ENCODE measurements around the gene ST3GAL5.

ST3GAL5 gene

DNA sequence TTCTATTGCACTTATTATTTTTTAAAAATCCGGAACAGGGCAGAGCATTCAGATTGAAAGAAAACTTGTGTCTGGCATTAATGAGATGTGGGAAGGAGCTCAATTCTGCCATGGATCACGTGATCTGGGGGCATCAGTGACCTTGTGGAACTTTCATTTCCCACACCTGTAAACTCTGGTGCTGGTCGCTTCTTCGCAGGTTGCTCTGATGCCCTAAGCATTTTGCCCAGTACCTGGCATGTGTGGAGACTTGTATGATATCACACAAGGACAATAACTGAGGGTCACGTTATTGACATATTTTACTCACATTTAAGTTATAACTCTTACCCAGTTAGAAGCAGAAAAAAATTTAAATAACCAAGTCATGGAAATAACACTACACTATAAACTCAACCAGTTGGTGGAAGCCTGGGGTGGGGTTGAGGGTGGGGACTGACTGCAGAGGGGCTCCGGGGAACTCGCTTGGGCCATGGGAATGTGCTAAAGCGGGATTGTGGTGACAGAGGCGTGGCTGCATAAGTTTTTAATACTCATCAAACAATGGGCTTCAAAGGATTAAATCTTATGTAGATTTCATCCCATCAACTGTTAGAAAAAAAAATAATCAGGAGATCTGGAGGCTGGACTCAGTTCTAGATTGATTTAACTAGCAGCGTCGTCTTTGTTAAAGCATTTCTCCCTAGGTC lies 36.5 kb downstream of the ST3GAL5 start:
- TF ChIP-seq, protein P1, sequence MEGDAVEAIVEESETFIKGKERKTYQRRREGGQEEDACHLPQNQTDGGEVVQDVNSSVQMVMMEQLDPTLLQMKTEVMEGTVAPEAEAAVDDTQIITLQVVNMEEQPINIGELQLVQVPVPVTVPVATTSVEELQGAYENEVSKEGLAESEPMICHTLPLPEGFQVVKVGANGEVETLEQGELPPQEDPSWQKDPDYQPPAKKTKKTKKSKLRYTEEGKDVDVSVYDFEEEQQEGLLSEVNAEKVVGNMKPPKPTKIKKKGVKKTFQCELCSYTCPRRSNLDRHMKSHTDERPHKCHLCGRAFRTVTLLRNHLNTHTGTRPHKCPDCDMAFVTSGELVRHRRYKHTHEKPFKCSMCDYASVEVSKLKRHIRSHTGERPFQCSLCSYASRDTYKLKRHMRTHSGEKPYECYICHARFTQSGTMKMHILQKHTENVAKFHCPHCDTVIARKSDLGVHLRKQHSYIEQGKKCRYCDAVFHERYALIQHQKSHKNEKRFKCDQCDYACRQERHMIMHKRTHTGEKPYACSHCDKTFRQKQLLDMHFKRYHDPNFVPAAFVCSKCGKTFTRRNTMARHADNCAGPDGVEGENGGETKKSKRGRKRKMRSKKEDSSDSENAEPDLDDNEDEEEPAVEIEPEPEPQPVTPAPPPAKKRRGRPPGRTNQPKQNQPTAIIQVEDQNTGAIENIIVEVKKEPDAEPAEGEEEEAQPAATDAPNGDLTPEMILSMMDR (IDR thresholded peaks at IDR 0.05) = no peak

DNA sequence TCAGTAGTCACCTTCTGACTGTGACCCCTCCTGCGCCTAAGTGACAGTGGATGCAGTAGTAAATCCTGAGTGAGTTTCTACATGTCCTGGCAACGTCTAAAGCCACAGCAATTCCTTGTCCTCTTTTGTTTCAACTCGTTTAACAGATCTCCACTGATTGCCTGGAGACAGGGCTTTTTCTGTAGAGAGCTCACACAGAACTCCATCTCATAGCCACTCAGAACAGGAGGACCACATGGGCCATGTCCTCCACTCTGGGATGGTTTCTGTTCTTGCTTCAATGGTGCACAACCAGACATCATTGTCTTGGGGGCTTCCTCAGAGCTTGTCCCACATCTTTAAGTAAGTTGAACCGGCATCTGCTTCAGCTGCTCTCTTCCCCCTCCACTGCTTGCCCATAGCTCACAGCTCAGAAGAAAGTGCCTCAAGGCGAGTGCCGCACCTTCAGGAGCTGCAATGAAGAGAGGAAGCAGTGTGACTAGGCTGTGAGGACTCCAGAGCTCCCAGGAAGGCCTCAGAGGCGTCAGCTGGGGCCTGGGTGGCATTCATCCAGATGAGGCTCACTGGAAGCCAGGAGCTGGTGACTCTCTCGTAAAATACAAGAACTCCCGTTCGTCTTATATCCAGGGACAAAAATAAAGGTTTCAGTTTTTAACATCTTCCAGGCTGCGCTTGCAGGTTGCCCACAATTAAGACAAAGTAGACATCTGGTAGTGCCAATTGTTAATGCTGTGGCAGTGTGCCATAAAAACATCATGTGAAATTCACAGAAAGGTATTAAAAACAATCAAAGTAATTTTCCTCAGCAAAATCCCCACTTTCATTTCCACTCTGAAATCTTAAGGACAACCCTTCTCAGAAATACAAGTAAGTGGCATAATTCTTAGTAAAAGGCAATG lies 37.3 kb downstream of the ST3GAL5 start:
- no peak for DNase-seq
- Mint-ChIP-seq H3K9me3 (no peaks in the 10 kb centered on the region), H3K36me3 (ENCODE audit: low read depth) (peaks cover 8% of the 10 kb centered on the region), H3K4me1 (peaks cover 18% of the 10 kb centered on the region), H3K27me3 (ENCODE audit: low read depth, poor library complexity) (peaks cover 3% of the 10 kb centered on the region), H3K27ac (peak overlapping the region; percentile 26), H3K4me3 (no peak overlapping the region)
- TF ChIP-seq, protein P1 (IDR thresholded peaks at IDR 0.05) = no peak

More for the DNA sequence above, 36.5 kb downstream of the ST3GAL5 start:
- peaks cover 8% of the 10 kb centered on the region for H3K36me3 Mint-ChIP-seq (ENCODE audit: low read depth)
- peaks cover 18% of the 10 kb centered on the region for H3K4me1 Mint-ChIP-seq
- no peaks in the 10 kb centered on the region for H3K9me3 Mint-ChIP-seq
- no peak overlapping the region for H3K4me3 Mint-ChIP-seq
- peak overlapping the region; percentile 12 for H3K27ac Mint-ChIP-seq
- no peak for DNase-seq
- peaks cover 3% of the 10 kb centered on the region for H3K27me3 Mint-ChIP-seq (ENCODE audit: low read depth, poor library complexity)

DNA sequence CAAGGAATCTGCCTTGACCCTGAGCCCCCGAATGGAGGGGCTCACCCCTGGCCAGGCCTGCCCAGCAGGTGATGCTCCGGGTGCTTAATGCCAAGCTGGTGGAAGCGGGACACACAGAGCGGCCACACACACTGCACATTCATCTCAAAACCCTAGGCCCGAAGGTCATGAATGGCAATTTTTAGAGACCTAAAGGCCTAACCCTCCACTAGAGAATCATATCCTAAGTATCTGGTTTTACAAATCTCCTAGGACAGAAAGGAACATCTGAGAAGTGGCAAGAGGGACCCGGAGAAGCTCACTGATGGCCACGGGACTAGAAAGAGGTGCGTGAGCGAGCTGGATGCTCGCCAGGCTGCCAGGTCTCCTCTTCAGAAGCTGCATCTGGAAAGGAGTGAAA lies 38.3 kb downstream of the ST3GAL5 start:
- Mint-ChIP-seq H3K27ac (no peak overlapping the region), H3K36me3 (ENCODE audit: low read depth) (peaks cover 5% of the 10 kb centered on the region), H3K9me3 (no peaks in the 10 kb centered on the region), H3K4me3 (no peak overlapping the region), H3K4me1 (peaks cover 18% of the 10 kb centered on the region), H3K27me3 (ENCODE audit: low read depth, poor library complexity) (peaks cover 3% of the 10 kb centered on the region)
- TF ChIP-seq, protein P1 (IDR thresholded peaks at IDR 0.05) = no peak
- DNase-seq = no peak

DNA sequence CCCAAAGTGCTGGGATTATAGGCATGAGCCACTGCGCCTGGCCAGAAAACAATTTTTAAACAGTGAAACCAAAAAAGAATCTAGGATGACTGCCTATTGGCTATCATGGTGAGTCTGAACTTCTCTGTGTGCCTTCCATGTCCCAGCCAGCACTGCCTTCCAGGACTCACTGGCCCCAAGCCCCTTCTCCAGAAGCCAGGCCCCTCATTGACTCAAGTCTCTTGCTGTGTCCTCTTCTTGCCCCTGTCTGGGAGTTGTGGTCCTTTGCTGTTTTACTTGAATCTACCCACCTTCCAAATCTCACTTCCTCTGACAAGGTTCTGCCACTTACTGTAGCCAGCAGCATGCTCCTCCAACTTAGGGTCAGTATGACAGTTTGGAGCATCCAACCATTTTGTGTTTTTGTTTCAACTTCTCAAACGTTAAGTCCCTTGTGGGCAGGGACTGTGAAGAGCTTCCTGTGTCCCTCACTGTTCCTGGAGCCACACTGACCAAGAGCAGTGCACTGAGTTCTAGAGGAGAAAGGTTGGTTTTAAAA lies 41.7 kb downstream of the ST3GAL5 start:
- no peak for DNase-seq
- H3K4me3 Mint-ChIP-seq = no peak overlapping the region
- TF ChIP-seq, protein P1 (IDR thresholded peaks at IDR 0.05) = no peak
- peaks cover 10% of the 10 kb centered on the region for H3K4me1 Mint-ChIP-seq
- H3K36me3 Mint-ChIP-seq (ENCODE audit: low read depth) = peaks cover 7% of the 10 kb centered on the region
- H3K27ac Mint-ChIP-seq = no peak overlapping the region
- no peaks in the 10 kb centered on the region for H3K27me3 Mint-ChIP-seq (ENCODE audit: low read depth, poor library complexity)
- H3K9me3 Mint-ChIP-seq = peaks cover 8% of the 10 kb centered on the region

DNA sequence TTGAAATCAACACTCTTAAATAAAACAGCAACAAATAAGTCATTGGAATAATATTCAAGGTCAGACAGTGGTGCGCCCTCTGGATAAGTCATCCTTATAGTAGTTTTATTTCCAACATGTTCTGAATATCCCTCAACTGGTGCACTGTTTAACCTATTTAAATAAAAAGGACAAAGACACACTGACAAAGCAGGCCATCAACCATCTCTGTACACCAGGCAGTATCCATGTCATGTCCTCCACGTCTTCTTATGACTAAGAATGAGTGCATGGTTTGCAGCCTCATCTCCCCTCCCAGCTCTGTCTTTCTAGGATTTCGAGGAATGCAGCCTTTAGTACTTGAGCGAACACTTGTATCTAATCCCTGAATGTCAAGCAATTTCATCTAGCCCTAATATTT lies 42.4 kb downstream of the ST3GAL5 start:
- H3K36me3 Mint-ChIP-seq (ENCODE audit: low read depth) = peaks cover 7% of the 10 kb centered on the region
- TF ChIP-seq, protein P1 (IDR thresholded peaks at IDR 0.05) = no peak
- H3K27ac Mint-ChIP-seq = peak overlapping the region; percentile 21
- H3K9me3 Mint-ChIP-seq = peaks cover 8% of the 10 kb centered on the region
- no peak overlapping the region for H3K4me3 Mint-ChIP-seq
- peaks cover 10% of the 10 kb centered on the region for H3K4me1 Mint-ChIP-seq
- no peak for DNase-seq
- no peaks in the 10 kb centered on the region for H3K27me3 Mint-ChIP-seq (ENCODE audit: low read depth, poor library complexity)
